Left lung (tissue), 10 donors: Measurements from ENCODE around the gene AEBP1. TPM values are rescaled to one million over a fixed set of nuclear protein-coding genes. Genes with fewer than 3 reads are reported as not detected.

Experiments used
- ATAC-seq: fragments of 200-7000 bp; cut with Tn5 transposase; one replicate; pipeline ENCODE4 v1.9.1; 2020; ENCODE audit warnings: moderate library complexity
- DNase-seq, 4 donors: peaks; one replicate each; pipeline ENCODE4 v3.0.0-alpha.2; 2013 to 2020
- H3K27ac ChIP-seq, 2 donors: fragments of 200-600 bp; sonication (generic) in 1 of 2; one replicate each; pipeline versions ENCODE4 v1.5.0 to v1.8.0; 2020 to 2021
- H3K27me3 ChIP-seq, 2 donors: fragments of 200-600 bp; sonication (generic) in 1 of 2; one replicate each; pipeline versions ENCODE4 v1.5.0 to v1.8.0; 2020 to 2021
- H3K36me3 ChIP-seq, 2 donors: fragments of 200-600 bp; sonication (generic) in 1 of 2; one replicate each; pipeline versions ENCODE4 v1.5.0 to v1.8.0; 2020 to 2021
- H3K4me1 ChIP-seq, 2 donors: fragments of 200-600 bp; one replicate each; pipeline ENCODE4 v1.8.0; 2021
- H3K4me3 ChIP-seq, 2 donors: fragments of 200-600 bp; sonication (generic) in 1 of 2; one replicate each; pipeline versions ENCODE4 v1.5.0 to v1.8.0; 2020 to 2021; ENCODE audit warnings: mild to moderate bottlenecking in 1 of 2
- H3K9me3 ChIP-seq, 2 donors: fragments of 200-600 bp; sonication (generic) in 1 of 2; one replicate each; pipeline versions ENCODE4 v1.5.0 to v1.8.0; 2020 to 2021
- CTCF ChIP-seq, 2 donors: fragments of 200-600 bp; sonication (generic) in 1 of 2; IDR thresholded peaks; one replicate each; pipeline versions ENCODE4 v1.5.0 to v1.8.0; 2021; ENCODE audit warnings: antibody characterized with exemption in 2 of 2
- intact Hi-C, 2 donors: fragments of 100-400 bp; cut with DNase I; formaldehyde crosslinking; loops; one replicate each; pipeline versions ENCODE4 v1.11.2 to v1.14.2; 2022
- polyA plus RNA-seq, 6 donors: library from polyadenylated mRNA; unstranded; fragments of 120-200 nt; gene quantifications; one replicate each; pipeline ENCODE4 v1.2.1, GENCODE V29; 2013; ENCODE audit not compliant: insufficient read length in 6 of 6
- total RNA-seq, 2 donors: library from RNA; stranded (reverse); fragmentation: NEBNext Ultra II Directional; extraction: Animal tissue kit (Norgen Biotek cat#: 25700); gene quantifications; one replicate each; pipeline ENCODE4 v1.2.1, GENCODE V29; 2021
- donor health status: DM: no; HTN: yes; CAD: no.
- donor health status: DM: no; HTN: no; CAD: no.

The AEBP1 gene
- total and polyA plus RNA-seq, 8 donors = 53.6 to 195 (median 64.7) TPM

GRCh38 chr7:44063894-44064651 is 40.1 kb upstream of the AEBP1 start:
- Histone ChIP-seq H3K9me3 (no peaks in the 10 kb centered on the region), H3K4me3 (no peak overlapping the region), H3K27me3 (no peaks in the 10 kb centered on the region), H3K27ac (no peak overlapping the region), H3K4me1 (peaks cover 0 to 12% of the 10 kb centered on the region in 2 donors), H3K36me3 (peaks cover 0 to 40% of the 10 kb centered on the region in 2 donors)
- peak in 2 of 4 donors; percentile 27 to 57 for DNase-seq
- intact Hi-C loops = no loop called here
- TF ChIP-seq CTCF (IDR thresholded peaks at IDR 0.05) = no peak
- no peak for ATAC-seq

- peaks cover 0 to 12% of the 10 kb centered on the region in 2 donors for H3K4me1 ChIP-seq
- no peak overlapping the region for H3K4me3 ChIP-seq
- no peaks in the 10 kb centered on the region for H3K27me3 ChIP-seq
- DNase-seq (peak in 1 of 4 donors; percentile 29), ATAC-seq (peak; percentile 19)
- intact Hi-C loops = no loop called here
- peaks cover 0 to 32% of the 10 kb centered on the region in 2 donors for H3K36me3 ChIP-seq
- no peak for TF ChIP-seq CTCF (IDR thresholded peaks at IDR 0.05)
- no peaks in the 10 kb centered on the region for H3K9me3 ChIP-seq
- no peak overlapping the region for H3K27ac ChIP-seq
Measured at GRCh38 chr7:44064791-44065430, 39.2 kb upstream of the AEBP1 start.

- peak in 2 of 4 donors; percentile 32 to 75 for DNase-seq
Measured at GRCh38 chr7:44065431-44066110, 38.6 kb upstream of the AEBP1 start, which contains the start of gene PGAM2. Gene PGAM2 (minus strand): TSS chr7:44065567. CDS start chr7:44065529, 38 bp downstream.

GRCh38 chr7:44066111-44066460 is 38.1 kb upstream of the AEBP1 start:
- no peak for ATAC-seq
- intact Hi-C loops = no loop called here
- DNase-seq = no peak
- no peak overlapping the region for H3K27ac ChIP-seq
- H3K36me3 ChIP-seq = peaks cover 0 to 20% of the 10 kb centered on the region in 2 donors
- peaks cover 0 to 12% of the 10 kb centered on the region in 2 donors for H3K4me1 ChIP-seq
- H3K9me3 ChIP-seq = no peaks in the 10 kb centered on the region
- TF ChIP-seq CTCF (IDR thresholded peaks at IDR 0.05) = no peak
- no peaks in the 10 kb centered on the region for H3K27me3 ChIP-seq
- no peak overlapping the region for H3K4me3 ChIP-seq

More at GRCh38 chr7:44065431-44066110, 38.6 kb upstream of the AEBP1 start, which contains the start of gene PGAM2:
- Histone ChIP-seq H3K9me3 (no peaks in the 10 kb centered on the region), H3K4me1 (peaks cover 0 to 12% of the 10 kb centered on the region in 2 donors), H3K36me3 (peaks cover 0 to 25% of the 10 kb centered on the region in 2 donors), H3K27me3 (no peaks in the 10 kb centered on the region), H3K27ac (no peak within 1 kb of the TSS), H3K4me3 (no peak within 1 kb of the TSS)
- intact Hi-C loops = no loop called here
- ATAC-seq = peak; percentile 19
- no peak for TF ChIP-seq CTCF (IDR thresholded peaks at IDR 0.05)
